PC-9 (cell line): ENCODE data around the gene SUN1.

Source experiments
- EZH2 ChIP-seq: fragments of 200-600 bp; sonication (generic); IDR thresholded peaks from 2 replicates; pipeline ENCODE4 v1.8.0; 2017; ENCODE audit warnings: antibody characterized with exemption, low read depth
- TF ChIP-seq, protein P1 (sequence below): fragments of 200-600 bp; sonication (generic); conservative IDR thresholded peaks from 2 replicates; pipeline ENCODE4 v1.6.1; 2017; ENCODE audit warnings: mixed run types, antibody characterized with exemption, mild to moderate bottlenecking, moderate library complexity

DNA sequence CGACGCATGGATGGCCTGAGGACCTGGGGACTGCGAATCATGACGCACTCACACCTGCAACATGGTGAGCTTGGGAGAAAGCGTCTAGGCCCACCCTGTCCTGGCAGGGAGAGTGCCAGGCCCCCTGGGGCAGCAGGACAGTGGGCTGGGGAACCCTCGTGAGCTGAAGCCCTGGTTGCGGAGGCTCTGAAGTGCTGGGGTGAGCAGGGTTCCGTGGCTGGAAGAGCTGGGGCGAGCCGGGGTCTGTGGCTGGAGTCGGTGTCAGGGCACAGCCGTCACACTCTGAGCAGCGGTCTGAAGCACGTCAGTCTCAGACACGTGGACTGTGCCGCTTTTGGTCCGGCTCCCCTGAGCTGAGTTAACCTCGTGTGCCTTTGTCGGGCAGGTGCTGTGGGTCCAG, 4.7 kb downstream of the SUN1 start:
- TF ChIP-seq EZH2, result no peak
- TF ChIP-seq, protein P1, sequence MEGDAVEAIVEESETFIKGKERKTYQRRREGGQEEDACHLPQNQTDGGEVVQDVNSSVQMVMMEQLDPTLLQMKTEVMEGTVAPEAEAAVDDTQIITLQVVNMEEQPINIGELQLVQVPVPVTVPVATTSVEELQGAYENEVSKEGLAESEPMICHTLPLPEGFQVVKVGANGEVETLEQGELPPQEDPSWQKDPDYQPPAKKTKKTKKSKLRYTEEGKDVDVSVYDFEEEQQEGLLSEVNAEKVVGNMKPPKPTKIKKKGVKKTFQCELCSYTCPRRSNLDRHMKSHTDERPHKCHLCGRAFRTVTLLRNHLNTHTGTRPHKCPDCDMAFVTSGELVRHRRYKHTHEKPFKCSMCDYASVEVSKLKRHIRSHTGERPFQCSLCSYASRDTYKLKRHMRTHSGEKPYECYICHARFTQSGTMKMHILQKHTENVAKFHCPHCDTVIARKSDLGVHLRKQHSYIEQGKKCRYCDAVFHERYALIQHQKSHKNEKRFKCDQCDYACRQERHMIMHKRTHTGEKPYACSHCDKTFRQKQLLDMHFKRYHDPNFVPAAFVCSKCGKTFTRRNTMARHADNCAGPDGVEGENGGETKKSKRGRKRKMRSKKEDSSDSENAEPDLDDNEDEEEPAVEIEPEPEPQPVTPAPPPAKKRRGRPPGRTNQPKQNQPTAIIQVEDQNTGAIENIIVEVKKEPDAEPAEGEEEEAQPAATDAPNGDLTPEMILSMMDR, result no peak
